ENCODE results near the gene KAT2B.
"Not testable (repeated sequence)": the region's sequence is repeated elsewhere in the genome, so short reads cannot be mapped to it uniquely, and the experiment has no call there.

Gene KAT2B

GRCh38 chr3:20041197-20041780 is 1.0 kb downstream of the KAT2B start:
- DNase-seq (ENCODE audit: low read depth): peak; percentile 75

GRCh38 chr3:20042331-20042730 is 2.1 kb downstream of the KAT2B start:
- DNase-seq (ENCODE audit: low read depth): no peak

- DNase-seq (ENCODE audit: low read depth): peak; percentile 30
Measured at GRCh38 chr3:20043396-20043795, 3.1 kb downstream of the KAT2B start.

GRCh38 chr3:20043825-20044224 is 3.6 kb downstream of the KAT2B start:
- DNase-seq (ENCODE audit: low read depth): no peak

- DNase-seq (ENCODE audit: low read depth): not testable (repeated sequence)
Measured at GRCh38 chr3:20045141-20045540, 4.9 kb downstream of the KAT2B start.

GRCh38 chr3:20046556-20046955 is 6.3 kb downstream of the KAT2B start:
- no peak for DNase-seq (ENCODE audit: low read depth)

- DNase-seq (ENCODE audit: low read depth): no peak
Measured at GRCh38 chr3:20047341-20047779, 7.1 kb downstream of the KAT2B start.

GRCh38 chr3:20047976-20048883 is 8.0 kb downstream of the KAT2B start:
- DNase-seq (ENCODE audit: low read depth): no peak

- no peak for DNase-seq (ENCODE audit: low read depth)
Measured at GRCh38 chr3:20051123-20051806, 11.0 kb downstream of the KAT2B start.

GRCh38 chr3:20052851-20053250 is 12.6 kb downstream of the KAT2B start:
- no peak for DNase-seq (ENCODE audit: low read depth)

- DNase-seq (ENCODE audit: low read depth): peak; percentile 68
Measured at GRCh38 chr3:20054549-20054987, 14.3 kb downstream of the KAT2B start.

- DNase-seq (ENCODE audit: low read depth): peak; percentile 25
Measured at GRCh38 chr3:20055020-20055775, 15.0 kb downstream of the KAT2B start.

- no peak for DNase-seq (ENCODE audit: low read depth)
Measured at GRCh38 chr3:20055842-20056241, 15.6 kb downstream of the KAT2B start.

- peak; percentile 32 for DNase-seq (ENCODE audit: low read depth)
Measured at GRCh38 chr3:20056725-20057611, 16.7 kb downstream of the KAT2B start.

GRCh38 chr3:20057612-20058180 is 17.4 kb downstream of the KAT2B start:
- DNase-seq (ENCODE audit: low read depth): no peak

- DNase-seq (ENCODE audit: low read depth): no peak
Measured at GRCh38 chr3:20059929-20060328, 19.7 kb downstream of the KAT2B start.

- no peak for DNase-seq (ENCODE audit: low read depth)
Measured at GRCh38 chr3:20060974-20061685, 20.9 kb downstream of the KAT2B start.

GRCh38 chr3:20062996-20063395 is 22.8 kb downstream of the KAT2B start:
- DNase-seq (ENCODE audit: low read depth): no peak

- no peak for DNase-seq (ENCODE audit: low read depth)
Measured at GRCh38 chr3:20064387-20064786, 24.1 kb downstream of the KAT2B start.

Measured in activated T-cell treated with anti-CD3 and anti-CD28 coated beads for 24 hours (primary cell).